NCI-H2107 treated with DMSO at 0.1 percent for 48 hours (cell line): ENCODE measurements around the gene DPH2.

Source experiments
- DNase-seq: peaks from one replicate; lab custom pipeline; 2025; ENCODE audit not compliant: unreplicated experiment; lab: John Stamatoyannopoulos, UW

DPH2 gene, protein sequence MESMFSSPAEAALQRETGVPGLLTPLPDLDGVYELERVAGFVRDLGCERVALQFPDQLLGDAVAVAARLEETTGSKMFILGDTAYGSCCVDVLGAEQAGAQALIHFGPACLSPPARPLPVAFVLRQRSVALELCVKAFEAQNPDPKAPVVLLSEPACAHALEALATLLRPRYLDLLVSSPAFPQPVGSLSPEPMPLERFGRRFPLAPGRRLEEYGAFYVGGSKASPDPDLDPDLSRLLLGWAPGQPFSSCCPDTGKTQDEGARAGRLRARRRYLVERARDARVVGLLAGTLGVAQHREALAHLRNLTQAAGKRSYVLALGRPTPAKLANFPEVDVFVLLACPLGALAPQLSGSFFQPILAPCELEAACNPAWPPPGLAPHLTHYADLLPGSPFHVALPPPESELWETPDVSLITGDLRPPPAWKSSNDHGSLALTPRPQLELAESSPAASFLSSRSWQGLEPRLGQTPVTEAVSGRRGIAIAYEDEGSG

DNA sequence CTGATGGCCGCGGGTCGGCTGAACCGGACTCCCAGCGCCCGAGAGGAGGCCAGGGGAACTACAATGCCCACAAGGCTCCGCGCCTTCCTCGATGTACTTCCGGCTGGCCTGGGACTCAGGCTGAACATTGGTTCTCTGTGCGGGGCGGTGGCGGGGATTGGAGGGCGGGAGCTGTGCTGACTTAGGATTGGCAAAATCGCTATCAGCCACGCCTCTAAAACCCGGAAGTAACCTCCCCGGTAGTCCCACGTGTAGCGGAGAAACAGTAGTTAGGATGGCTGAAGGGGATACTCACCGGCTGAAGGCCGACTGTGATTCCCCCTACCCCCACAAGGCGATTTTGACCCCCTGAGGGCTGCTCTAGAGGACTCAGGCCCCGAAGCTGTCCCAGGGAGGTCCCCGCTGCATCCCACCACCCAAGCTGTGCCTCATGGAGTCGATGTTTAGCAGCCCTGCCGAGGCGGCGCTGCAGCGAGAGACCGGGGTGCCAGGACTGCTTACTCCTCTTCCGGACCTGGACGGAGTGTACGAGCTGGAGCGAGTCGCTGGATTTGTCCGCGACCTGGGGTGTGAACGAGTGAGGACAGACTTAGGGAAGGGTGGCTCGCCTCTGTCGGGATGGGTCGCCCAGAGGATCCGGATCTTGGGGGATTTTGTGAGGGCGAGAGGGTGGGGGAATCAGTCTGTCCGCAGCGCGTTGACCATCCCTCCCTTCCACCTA, at the start of gene DPH2:
TSS of gene DPH2 (plus strand) at position 265 of the 721 bp plus-strand sequence. CDS start at position 431, 166 bp downstream.
- DNase-seq = peak; percentile 97

DNA sequence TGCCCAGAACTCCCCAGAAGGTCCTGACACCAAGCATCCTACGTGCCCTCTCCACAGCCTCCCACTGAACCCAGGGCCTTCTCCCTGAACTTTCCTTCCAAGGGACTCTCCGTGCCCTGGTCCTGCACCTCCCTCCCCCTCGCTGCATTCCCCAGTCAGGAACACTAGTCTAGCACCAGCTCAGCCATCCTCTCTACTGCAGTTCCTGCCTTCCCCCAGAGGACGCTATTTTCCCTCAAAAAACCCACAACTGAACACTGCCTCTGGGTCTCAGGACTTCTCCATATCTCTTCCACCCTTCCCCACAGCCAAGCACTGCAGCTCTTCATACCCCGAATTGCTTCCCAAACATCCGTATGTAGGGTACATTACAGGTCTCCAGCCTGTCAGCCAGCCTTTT, 48.8 kb upstream of the DPH2 start:
- no peak for DNase-seq

DNA sequence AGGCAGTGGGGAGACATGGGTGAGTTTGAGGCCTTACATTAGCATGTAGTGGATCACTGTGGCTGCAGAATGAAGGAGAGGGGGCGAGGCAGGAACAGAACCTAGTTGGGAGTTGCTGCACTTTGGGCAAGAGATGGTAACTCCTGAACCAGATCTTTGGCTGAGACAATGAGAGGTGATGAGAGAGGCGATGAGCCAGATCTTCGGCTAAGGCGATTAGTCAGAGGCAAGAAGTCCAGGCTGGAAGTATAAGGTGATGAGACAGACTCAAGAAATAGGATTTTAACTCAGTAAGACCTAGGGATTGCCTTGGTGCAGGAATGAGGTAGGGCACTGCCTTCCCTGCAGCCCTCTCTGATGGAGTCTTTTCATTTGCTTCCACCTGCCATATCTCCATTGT, 45.3 kb upstream of the DPH2 start:
- no peak for DNase-seq

DNA sequence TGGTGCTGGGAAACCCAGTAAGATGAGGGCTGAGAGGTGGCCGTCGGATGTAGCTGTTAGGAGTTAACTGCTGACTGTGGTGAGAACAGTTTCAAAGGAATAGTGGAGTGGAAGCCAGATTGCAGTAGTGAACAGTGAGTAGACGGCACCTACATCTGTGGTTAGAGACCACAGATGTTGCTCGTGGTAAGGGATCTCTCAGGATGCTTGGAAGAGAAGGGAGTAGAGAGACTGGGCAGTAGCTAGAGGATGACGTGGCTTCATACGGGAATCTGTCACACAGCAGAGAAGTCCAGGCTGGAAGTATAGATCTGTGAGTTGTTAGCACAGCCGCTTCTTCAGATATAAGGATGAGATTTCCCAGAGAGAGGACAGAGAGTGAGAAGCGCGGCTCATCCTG, 44.0 kb upstream of the DPH2 start:
- no peak for DNase-seq

DNA sequence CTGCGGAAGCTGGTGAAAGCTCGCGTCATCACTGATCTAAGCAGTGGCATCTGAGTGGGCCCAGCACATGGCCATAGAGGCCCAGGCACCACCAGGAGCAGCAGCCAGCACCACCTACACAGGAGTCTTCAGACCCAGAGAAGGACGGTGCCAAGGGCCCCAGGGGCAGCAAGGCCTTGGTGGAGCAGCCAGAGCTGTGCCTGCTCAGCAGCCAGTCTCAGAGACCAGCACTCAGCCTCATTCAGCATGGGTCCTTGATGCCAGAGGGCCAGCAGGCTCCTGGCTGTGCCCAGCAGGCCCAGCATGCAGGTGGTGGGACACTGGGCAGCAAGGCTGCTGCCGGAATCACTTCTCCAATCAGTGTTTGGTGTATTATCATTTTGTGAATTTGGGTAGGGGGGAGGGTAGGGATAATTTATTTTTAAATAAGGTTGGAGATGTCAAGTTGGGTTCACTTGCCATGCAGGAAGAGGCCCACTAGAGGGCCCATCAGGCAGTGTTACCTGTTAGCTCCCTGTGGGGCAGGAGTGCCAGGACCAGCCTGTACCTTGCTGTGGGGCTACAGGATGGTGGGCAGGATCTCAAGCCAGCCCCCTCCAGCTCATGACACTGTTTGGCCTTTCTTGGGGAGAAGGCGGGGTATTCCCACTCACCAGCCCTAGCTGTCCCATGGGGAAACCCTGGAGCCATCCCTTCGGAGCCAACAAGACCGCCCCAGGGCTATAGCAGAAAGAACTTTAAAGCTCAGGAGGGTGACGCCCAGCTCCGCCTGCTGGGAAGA, 39.5 kb upstream of the DPH2 start:
- DNase-seq = no peak

DNA sequence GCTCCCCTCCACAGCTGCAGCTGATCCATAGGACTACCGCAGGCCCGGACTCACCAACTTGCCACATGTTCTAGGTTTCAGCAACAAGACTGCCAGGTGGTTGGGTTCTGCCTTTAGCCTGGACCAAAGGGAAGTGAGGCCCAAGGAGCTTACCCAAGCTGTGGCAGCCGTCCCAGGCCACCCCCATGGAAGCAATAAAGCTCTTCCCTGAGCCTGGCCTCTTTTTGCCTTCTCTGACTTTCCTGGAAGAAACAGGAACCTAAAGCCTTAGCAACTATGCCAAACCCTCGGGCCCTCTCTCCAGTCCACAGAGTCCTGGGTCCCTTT, 38.9 kb upstream of the DPH2 start:
- no peak for DNase-seq

DNA sequence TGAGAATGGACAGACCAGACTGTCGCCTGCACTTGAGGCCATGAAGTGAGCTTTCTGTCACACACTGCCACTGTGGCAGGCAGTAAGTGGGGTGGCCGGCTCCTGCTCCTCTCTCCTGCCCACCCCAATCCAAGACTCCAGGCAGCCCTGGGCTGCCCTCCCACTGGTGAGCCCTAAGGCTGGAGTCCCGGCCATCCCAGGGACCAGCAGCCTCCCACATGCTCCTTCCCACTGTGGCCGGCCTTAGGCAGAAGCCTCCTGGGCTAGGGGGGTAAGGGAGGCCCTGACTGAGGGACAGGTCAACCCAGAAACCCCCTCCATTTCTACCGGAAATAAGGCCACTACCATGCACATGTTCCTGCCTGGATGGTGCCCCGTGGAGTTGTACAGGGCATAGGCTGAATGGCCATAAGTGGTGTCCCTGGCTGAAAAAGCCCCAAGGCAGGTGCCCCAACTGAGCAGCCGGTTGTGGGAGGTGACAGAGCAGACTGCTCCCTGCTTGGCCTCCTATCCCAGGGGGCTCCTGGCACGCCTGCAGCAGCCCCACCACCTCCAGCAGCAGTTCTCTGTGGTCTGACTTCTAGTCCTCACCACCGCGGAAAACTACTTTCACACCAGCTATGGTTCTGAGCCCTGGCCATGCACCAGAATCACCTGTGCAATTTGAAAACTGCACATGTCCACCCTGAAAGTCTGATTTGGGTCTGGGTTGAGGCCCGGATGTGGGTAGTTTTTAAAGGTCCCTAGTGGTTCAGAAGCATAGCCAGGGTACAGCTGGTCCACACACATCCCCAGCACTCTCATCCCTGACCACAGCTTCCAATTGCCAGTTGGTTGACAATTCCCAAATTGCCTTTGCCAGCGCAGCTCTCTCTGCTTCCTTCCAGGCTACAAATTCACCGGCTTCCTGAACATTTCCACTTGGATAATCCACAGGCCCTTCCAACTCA, 37.8 kb upstream of the DPH2 start:
- DNase-seq = no peak

DNA sequence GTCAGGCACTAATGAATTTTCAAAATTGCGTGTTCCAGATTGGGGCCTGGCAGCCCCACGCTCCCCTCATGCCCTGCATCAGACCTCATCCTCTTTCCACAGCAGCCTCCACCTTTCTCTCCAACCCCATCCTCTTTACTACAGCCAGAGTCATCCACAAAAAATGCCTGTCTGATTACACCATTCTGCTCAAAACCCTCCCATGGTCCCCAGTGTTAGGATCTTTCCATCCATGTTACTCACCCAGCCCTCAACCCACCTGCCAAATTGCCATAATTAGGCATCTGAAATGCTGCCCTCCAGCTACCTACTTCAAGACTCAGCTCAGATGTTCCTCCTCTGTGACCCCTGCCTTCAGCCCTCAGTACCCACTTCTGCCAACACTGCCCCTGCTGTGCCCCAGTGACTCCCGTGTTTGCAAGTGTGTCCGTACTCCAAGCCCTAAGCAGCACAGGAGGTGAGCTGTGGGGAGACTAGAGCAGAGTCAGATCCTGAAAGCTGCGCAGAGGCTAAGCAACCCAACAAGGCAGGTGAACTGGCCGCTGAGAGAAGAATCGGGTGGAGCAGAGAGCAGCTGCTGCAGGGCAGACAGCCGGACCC, 36.9 kb upstream of the DPH2 start:
- DNase-seq = peak; percentile 60

DNA sequence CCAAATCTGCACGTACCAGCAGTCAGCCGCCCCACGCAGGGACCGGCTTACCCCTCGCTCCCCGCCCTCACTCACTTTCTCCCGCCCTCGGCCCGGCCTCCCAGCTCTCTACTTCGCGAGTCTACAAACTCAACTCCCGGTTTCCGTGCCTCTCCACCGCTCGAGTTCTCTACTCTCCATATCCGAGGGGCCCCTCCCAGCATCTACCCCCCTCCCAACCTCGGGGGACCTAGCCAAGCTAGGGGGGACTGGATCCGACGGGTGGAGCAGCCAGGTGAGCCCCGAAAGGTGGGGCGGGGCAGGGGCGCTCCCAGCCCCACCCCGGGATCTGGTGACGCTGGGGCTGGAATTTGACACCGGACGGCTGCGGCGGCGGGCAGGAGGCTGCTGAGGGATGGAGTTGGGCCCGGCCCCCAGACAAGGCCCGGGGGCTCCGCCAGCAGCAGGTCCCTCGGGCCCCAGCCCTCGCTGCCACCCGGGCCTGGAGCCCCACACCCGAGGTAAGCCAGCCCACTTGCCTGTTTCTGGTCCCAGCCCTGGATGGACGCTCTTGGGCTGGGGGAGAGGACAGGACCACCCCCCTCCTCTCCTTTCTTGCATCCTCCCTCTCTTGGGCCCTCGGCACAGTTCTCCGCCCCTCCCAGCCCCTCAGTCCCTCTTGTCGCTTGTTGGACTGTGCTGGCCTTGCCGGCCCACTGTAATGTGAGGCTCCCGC, 36.3 kb upstream of the DPH2 start, which contains the start of gene ARTN:
TSS of gene ARTN (plus strand) at position 416 of the 715 bp plus-strand sequence. CDS start 1,856 bp downstream, outside the sequence.
- DNase-seq = peak; percentile 73

DNA sequence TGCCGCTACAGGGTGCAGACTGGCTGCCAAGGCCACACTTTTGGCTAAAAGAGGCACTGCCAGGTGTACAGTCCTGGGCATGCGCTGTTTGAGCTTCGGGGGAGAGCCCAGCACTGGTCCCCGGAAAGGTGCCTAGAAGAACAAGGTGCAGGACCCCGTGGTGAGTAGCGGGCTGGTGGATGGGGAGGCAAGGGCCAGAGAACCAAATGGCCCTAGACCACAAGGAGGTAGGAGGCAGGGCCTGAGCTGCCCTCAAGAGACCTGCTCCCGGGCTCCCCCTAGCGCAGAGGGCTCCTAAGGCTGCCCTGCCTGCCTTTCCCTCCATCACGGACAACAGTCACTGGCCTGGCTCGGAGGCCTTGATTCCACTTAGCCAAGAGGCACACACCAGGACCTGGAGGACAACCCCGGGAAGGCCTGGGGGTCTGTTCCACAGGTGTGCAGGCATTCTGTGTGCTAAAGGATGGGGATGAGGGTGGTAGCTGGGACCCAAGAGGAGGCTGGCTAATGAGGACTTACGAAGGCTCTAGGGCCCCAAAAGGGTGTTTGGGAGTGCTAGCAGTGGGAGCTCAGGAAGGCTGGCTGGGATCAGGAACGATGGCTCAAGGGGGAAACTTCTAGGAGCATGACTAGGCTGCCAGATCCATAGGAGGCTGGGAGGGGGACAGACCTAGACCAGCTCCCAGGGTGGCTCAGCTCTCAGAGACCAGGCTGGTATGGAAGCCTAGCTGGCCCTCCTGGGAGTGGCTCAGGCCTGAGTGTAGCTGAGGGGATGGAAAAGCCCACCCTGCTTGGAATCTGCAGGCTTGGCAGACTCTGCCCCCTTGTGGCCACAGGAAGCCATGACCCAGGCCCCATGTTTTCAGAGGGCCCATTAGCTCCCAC, 35.5 kb upstream of the DPH2 start:
- peak; percentile 75 for DNase-seq

DNA sequence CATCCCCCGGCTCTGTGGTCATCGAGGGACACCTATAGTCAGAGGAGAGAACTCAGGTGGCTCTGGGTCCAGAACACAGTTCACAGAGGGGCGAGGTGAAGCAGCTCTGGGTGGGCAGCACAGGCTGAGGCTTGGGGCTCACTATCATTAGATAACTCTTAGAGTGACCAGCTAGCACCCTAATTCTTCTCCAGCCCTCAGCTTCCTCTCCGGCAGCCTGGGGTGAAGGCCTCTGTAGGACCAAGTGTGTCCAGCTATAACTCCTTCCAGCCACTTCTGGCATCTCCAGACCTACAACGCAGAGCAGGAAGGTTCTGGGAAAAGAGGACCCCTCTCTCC, 34.9 kb upstream of the DPH2 start:
- DNase-seq = no peak

DNA sequence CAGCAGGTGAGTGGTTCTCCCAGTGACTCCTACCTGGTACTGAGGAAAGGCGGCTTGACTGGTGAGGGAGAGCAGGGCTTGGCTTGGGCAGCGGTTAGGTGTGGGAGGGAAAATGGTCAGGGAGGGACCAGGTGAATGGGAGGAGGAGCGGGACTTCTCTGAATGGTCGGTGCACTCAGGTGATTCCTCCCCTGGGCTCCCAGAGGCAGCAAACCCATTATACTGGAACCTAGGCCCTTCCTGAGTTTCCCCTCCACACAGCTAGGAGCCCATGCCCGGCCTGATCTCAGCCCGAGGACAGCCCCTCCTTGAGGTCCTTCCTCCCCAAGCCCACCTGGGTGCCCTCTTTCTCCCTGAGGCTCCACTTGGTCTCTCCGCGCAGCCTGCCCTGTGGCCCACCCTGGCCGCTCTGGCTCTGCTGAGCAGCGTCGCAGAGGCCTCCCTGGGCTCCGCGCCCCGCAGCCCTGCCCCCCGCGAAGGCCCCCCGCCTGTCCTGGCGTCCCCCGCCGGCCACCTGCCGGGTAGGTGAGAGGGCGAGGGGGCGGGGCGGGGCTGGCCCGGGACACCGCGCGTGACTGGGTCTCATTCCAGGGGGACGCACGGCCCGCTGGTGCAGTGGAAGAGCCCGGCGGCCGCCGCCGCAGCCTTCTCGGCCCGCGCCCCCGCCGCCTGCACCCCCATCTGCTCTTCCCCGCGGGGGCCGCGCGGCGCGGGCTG, 33.9 kb upstream of the DPH2 start:
- DNase-seq = peak; percentile 21

DNA sequence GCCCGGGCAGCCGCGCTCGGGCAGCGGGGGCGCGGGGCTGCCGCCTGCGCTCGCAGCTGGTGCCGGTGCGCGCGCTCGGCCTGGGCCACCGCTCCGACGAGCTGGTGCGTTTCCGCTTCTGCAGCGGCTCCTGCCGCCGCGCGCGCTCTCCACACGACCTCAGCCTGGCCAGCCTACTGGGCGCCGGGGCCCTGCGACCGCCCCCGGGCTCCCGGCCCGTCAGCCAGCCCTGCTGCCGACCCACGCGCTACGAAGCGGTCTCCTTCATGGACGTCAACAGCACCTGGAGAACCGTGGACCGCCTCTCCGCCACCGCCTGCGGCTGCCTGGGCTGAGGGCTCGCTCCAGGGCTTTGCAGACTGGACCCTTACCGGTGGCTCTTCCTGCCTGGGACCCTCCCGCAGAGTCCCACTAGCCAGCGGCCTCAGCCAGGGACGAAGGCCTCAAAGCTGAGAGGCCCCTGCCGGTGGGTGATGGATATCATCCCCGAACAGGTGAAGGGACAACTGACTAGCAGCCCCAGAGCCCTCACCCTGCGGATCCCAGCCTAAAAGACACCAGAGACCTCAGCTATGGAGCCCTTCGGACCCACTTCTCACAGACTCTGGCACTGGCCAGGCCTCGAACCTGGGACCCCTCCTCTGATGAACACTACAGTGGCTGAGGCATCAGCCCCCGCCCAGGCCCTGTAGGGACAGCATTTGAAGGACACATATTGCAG, 33.2 kb upstream of the DPH2 start:
- no peak for DNase-seq

DNA sequence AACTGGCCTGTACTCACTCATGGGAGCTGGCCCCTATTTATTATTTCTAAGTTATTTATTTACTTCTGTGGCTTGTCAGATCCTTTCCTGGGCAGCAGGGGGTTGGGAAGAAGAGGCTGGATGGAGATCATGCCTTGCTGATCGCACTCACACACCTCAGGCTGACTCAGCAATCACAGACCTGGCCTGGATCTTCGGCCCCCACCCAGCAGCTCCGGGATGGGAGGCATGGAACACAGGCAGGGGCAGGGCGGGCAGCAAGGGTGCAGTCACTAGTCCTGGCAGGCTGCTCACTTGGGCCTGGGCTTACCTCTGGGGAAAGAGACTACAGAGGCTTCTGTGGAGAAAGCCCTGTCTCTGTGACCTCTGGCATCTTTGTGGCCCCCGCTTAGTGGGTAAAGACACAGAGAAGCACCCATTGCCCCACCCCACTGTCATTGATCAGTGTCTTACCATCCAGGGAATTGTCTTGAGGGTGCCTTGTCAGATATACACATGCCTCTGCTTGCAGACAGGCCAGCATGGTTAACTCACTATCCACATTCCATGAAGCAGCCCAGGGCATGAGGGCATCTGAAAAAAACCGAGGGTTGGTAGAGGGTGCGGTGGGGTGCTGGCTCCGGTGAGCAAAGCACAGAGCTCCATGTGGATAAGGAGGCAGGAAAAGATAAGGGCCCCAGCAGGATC, 32.5 kb upstream of the DPH2 start:
- no peak for DNase-seq

DNA sequence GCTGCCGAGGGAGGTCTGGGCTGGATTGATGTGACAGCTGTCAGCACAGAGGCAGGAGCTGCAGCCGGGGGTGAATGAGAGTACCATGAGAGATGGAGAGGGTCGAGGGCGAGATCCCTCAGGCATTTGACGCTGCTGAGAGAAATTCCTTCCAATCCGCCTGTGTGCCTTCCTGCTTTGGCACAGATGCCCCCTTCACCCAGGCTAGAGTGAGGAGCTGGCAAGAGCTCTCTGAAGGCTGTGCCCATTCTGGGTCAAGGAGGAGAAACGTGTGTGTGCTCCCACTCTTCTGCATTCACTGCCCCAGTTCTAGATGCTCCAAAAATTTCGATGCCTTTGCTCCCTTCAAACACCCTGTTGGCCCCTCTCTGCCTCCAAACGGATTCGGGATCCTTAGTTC, 31.4 kb upstream of the DPH2 start:
- DNase-seq = no peak

DNA sequence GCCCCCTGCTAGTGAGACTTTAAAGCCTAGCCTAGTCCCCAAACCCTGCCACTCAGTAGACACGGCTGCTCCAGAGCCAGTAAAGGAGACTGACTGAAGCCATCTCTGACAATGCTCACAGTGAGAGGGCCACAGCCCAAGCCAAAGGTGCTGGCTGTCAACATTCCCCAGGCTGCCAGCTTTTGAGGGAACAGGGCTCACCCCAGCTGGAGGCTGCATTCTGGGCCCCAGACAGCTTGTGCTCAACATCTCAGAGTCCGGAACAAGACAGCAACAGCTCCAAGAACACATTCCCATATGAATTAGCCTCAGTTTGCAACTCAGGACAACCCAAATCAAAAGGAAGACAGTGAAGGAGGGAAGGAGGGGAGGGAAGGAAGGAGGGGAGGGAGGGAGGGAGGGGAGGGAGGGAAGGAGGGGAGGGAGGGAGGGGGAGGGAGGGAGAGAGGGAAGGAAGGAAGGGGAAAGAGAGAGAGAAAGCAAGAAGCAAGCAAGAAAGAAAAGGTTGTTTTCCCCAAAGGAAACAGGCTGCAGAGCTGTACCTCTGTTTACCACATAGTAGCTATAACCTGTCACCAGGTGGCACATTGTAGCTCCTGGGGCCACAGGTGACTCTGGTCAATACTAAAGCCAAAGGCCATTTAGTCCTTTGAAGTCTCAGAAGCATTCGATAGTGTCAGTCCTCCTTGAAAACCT, 30.8 kb upstream of the DPH2 start:
- DNase-seq = no peak
